Fibroblast of villous mesenchyme (primary cell): Measurements from ENCODE around the gene TXNDC12. TPM values are rescaled to one million over a fixed set of nuclear protein-coding genes. Genes with fewer than 3 reads are reported as not detected.

Experiments used
- DNase-seq: peaks from one replicate; pipeline ENCODE4 v3.0.0-alpha.2; 2010; ENCODE audit warnings: low read depth
- H3K4me3 ChIP-seq: 2 replicates; pipeline ENCODE4 v1.5.1; 2011; ENCODE audit warnings: low read depth, mild to moderate bottlenecking, low read length
- small RNA-seq: library from RNA; depleted of rRNA; stranded (forward); fragments of <200 nt; gene quantifications from one replicate; pipeline ENCODE3, GENCODE V24; 2012
- total RNA-seq: library from RNA; depleted of rRNA; stranded (reverse); fragments of >200 nt; gene quantifications from 2 replicates; pipeline ENCODE4 v1.2.3, GENCODE V29; 2012
- TF ChIP-seq, protein P1 (sequence below): IDR thresholded peaks from 2 replicates; pipeline ENCODE4 v1.5.1; 2012; ENCODE audit warnings: low read depth, mild to moderate bottlenecking, low read length; ENCODE audit not compliant: insufficient read depth

The TXNDC12 gene
- total RNA-seq, 1 donor = 57.0 TPM

DNA sequence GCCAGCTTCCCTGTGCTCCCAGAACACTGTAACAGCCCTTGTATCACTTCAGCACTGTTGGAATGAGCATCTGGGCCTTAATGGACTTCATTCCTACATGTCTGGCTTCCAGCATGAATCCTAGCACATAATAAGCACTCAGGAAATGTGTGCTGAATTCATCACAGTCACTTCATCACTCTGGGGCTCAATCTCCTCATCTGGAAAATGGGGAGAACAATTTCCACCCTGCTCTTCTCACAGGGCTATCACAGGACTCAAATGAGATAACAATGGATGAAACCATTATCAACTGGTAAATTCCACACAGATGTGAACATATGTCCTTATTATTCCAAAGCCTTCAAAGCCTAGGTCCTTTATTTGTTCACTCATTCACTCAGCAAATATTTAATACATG, 76.9 kb downstream of the TXNDC12 start:
- DNase-seq = no peak
- TF ChIP-seq, protein P1, sequence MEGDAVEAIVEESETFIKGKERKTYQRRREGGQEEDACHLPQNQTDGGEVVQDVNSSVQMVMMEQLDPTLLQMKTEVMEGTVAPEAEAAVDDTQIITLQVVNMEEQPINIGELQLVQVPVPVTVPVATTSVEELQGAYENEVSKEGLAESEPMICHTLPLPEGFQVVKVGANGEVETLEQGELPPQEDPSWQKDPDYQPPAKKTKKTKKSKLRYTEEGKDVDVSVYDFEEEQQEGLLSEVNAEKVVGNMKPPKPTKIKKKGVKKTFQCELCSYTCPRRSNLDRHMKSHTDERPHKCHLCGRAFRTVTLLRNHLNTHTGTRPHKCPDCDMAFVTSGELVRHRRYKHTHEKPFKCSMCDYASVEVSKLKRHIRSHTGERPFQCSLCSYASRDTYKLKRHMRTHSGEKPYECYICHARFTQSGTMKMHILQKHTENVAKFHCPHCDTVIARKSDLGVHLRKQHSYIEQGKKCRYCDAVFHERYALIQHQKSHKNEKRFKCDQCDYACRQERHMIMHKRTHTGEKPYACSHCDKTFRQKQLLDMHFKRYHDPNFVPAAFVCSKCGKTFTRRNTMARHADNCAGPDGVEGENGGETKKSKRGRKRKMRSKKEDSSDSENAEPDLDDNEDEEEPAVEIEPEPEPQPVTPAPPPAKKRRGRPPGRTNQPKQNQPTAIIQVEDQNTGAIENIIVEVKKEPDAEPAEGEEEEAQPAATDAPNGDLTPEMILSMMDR = no peak
- no peak overlapping the region for H3K4me3 ChIP-seq

DNA sequence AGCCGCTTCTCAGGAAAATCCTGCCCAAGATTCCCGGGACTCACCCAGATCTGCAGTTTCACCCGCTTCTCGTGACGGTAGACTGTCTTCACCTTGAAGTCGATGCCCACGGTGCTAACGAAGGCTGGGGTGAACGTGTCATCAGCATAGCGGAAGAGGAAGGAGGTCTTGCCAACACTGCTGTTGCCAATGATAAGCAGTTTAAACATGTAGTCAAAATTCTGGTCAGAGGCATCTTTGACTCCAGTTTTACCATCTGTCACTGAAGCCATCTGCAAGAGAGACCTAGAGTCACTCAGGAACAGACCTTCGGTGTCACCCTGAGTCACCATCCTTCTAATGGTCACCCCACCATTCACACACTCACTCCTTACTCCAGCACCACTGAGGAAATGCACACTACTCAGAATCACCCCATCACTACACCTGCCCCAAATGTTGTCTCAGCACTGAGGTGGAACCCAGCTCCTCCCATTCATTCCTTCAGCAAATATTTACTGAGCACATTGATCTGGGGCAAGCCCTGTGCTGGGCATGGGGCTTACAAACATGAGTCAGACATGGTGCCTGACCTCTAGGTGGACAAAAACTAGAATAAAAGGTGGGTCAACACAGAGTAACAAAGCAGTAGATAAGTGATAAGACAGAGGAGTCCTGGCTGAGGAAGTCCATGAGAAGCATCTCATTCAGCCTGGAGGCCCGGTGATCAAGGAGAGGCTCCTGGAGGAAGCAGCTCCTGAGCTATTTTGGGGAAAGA, 78.0 kb downstream of the TXNDC12 start:
- no peak overlapping the region for H3K4me3 ChIP-seq
- TF ChIP-seq, protein P1 = no peak
- DNase-seq = no peak

DNA sequence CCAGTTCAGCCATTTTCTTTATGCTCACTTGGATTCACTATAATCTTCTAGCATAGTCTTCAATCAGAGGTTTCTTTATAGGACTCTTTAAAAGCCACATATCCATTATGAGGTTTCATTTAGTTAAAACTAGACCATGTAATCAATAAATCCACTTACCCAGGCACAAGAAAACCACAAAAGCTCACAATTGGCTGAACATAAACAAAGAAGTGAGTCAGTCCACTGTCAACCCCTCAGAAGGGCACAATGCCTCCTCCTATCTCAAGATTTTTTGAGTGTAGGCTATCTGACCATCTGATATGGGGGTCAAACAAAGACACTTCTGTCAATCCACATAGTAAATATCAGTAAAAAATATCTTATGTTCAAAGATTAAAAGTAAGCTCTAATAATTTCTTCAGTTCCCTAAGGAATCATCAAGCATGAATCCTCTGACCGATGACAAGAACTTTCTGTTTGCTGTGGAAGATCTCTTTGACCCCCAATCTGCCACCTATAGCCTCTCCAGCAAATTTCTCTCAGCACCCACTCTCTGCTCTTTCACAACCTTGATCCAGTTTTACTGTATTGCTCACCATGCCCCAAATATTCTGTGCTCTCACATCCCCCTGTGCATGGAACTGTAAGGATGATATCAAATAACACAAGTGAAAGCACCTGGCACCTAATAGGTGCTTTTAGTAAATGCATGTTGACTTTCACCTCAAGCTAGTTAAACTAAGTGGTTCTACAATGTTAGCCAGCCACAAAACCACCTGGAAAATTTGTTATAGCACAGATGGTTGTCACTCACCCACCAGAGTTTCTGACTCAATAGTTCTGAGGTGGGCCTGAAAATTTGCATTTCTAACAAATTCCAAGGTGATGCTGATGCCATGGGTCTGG, 81.2 kb downstream of the TXNDC12 start:
- DNase-seq = peak; percentile 10
- TF ChIP-seq, protein P1 = no peak
- no peak overlapping the region for H3K4me3 ChIP-seq

Small RNA genes within 50 kb of the gene (small RNA-seq; reads per million reads assigned to genes)
- gene RN7SL290P (not detected), gene RNA5SP48 (not detected)

Other genes starting within 250 kb of the TXNDC12 start
- 90.5 and 112 TPM in 2 replicates for gene NRDC, start 176.5 kb downstream of the TXNDC12 start, total RNA-seq
- gene RAB3B, start 64.5 kb downstream of the TXNDC12 start, total RNA-seq = 58.9 and 77.3 TPM in 2 replicates
- gene KTI12, start 21.4 kb downstream of the TXNDC12 start, total RNA-seq = 13.0 and 18.7 TPM in 2 replicates
- 66.0 and 76.4 TPM in 2 replicates for gene BTF3L4, start 1.1 kb upstream of the TXNDC12 start, total RNA-seq
- gene ZFYVE9, start 86.9 kb upstream of the TXNDC12 start, total RNA-seq = 23.8 and 41.9 TPM in 2 replicates